A549 (cell line): ENCODE measurements around the gene DRD1.
A peak's percentile ranks its signal among the peaks of the same experiment; 100 is the strongest.

Experiments used
- CBX8 ChIP-seq: fragments of 200-600 bp; sonication (generic); IDR thresholded peaks from 2 replicates; pipeline ENCODE4 v1.6.1; 2016
- CEBPB ChIP-seq, 2 experiments: fragments of >200 bp in 1 of 2; sonication (Bioruptor Twin) in 1 of 2; formaldehyde crosslinking in 1 of 2; IDR thresholded peaks; 2 replicates each; pipeline ENCODE4 v1.6.1; 2012 to 2016
- CHD2 ChIP-seq: fragments of 150-350 bp; IDR thresholded peaks from 2 replicates; pipeline ENCODE4 v1.6.1; 2014; ENCODE audit warnings: low read length; ENCODE audit not compliant: partially characterized antibody
- FOSB ChIP-seq: fragments of 250-450 bp; sonication (Bioruptor Pico); IDR thresholded peaks from 2 replicates; pipeline ENCODE4 v1.5.0; 2020; ENCODE audit warnings: mild to moderate bottlenecking, moderate library complexity
- MYC ChIP-seq: IDR thresholded peaks from 2 replicates; pipeline ENCODE4 v1.6.1; 2012; ENCODE audit warnings: mild to moderate bottlenecking, inconsistent platforms, low read length, improper control_type of control experiment, borderline replicate concordance
- NFE2L2 ChIP-seq: fragments of 150-350 bp; conservative IDR thresholded peaks from 2 replicates; pipeline ENCODE4 v1.6.1; 2014; ENCODE audit warnings: low read length
- POLR2A ChIP-seq: IDR thresholded peaks from 2 replicates; pipeline ENCODE4 v1.6.1; 2012; ENCODE audit warnings: mild to moderate bottlenecking, low read length
- TF ChIP-seq, protein P1 (sequence below): fragments of >200 bp; sonication (Bioruptor Twin); formaldehyde crosslinking; IDR thresholded peaks from 3 replicates; pipeline ENCODE4 v1.5.1; 2016
- TF ChIP-seq, protein P2 (sequence below): fragments of 200-600 bp; sonication (generic); IDR thresholded peaks from 2 replicates; pipeline ENCODE4 v1.6.1; 2016; ENCODE audit warnings: antibody characterized with exemption, mild to moderate bottlenecking, moderate library complexity
- TF ChIP-seq, protein P3 (sequence below): IDR thresholded peaks from 2 replicates; pipeline ENCODE4 v1.6.1; 2012

DNA sequence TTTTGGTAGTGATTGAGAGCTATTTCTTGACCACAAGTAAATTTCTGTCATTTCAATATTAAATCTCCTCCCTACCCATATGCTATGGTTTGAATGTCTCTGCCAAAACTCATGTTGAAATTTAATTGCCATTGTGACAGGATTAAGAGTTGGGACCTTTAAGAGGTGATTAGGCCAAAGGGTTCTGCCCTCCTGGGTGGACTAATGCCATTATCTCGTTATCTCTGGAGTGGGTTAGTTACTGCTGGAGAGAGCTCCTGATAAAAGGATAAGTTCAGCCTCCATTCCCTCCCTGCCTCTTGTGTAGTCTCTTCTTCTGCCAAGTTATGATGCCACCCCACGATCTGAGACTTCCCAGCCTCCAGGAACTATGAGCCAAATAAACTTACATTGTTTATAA is 3.6 kb upstream of the DRD1 start:
- no peak for TF ChIP-seq CEBPB (IDR thresholded peaks at IDR 0.05)
- TF ChIP-seq, protein P1, sequence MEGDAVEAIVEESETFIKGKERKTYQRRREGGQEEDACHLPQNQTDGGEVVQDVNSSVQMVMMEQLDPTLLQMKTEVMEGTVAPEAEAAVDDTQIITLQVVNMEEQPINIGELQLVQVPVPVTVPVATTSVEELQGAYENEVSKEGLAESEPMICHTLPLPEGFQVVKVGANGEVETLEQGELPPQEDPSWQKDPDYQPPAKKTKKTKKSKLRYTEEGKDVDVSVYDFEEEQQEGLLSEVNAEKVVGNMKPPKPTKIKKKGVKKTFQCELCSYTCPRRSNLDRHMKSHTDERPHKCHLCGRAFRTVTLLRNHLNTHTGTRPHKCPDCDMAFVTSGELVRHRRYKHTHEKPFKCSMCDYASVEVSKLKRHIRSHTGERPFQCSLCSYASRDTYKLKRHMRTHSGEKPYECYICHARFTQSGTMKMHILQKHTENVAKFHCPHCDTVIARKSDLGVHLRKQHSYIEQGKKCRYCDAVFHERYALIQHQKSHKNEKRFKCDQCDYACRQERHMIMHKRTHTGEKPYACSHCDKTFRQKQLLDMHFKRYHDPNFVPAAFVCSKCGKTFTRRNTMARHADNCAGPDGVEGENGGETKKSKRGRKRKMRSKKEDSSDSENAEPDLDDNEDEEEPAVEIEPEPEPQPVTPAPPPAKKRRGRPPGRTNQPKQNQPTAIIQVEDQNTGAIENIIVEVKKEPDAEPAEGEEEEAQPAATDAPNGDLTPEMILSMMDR = no peak
- TF ChIP-seq FOSB = no peak
- TF ChIP-seq, protein P2, sequence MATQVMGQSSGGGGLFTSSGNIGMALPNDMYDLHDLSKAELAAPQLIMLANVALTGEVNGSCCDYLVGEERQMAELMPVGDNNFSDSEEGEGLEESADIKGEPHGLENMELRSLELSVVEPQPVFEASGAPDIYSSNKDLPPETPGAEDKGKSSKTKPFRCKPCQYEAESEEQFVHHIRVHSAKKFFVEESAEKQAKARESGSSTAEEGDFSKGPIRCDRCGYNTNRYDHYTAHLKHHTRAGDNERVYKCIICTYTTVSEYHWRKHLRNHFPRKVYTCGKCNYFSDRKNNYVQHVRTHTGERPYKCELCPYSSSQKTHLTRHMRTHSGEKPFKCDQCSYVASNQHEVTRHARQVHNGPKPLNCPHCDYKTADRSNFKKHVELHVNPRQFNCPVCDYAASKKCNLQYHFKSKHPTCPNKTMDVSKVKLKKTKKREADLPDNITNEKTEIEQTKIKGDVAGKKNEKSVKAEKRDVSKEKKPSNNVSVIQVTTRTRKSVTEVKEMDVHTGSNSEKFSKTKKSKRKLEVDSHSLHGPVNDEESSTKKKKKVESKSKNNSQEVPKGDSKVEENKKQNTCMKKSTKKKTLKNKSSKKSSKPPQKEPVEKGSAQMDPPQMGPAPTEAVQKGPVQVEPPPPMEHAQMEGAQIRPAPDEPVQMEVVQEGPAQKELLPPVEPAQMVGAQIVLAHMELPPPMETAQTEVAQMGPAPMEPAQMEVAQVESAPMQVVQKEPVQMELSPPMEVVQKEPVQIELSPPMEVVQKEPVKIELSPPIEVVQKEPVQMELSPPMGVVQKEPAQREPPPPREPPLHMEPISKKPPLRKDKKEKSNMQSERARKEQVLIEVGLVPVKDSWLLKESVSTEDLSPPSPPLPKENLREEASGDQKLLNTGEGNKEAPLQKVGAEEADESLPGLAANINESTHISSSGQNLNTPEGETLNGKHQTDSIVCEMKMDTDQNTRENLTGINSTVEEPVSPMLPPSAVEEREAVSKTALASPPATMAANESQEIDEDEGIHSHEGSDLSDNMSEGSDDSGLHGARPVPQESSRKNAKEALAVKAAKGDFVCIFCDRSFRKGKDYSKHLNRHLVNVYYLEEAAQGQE = no peak
- TF ChIP-seq CHD2 = no peak
- TF ChIP-seq CBX8 = peak; percentile 22; the same call in 1 of the 2 replicates
- no peak for TF ChIP-seq NFE2L2
- no peak for TF ChIP-seq POLR2A
- TF ChIP-seq, protein P3, sequence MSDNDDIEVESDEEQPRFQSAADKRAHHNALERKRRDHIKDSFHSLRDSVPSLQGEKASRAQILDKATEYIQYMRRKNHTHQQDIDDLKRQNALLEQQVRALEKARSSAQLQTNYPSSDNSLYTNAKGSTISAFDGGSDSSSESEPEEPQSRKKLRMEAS = no peak
- TF ChIP-seq MYC = no peak
